ENCODE data around the gene CHRNA4. TPM values are rescaled to one million over a fixed set of nuclear protein-coding genes. Genes with fewer than 3 reads are reported as not detected.

Gene CHRNA4
- total and polyA plus RNA-seq, 9 of the 15 experiments (the other 6 are each of a cell fraction or from before 2014, with no cell fraction given) = not detected

DNA sequence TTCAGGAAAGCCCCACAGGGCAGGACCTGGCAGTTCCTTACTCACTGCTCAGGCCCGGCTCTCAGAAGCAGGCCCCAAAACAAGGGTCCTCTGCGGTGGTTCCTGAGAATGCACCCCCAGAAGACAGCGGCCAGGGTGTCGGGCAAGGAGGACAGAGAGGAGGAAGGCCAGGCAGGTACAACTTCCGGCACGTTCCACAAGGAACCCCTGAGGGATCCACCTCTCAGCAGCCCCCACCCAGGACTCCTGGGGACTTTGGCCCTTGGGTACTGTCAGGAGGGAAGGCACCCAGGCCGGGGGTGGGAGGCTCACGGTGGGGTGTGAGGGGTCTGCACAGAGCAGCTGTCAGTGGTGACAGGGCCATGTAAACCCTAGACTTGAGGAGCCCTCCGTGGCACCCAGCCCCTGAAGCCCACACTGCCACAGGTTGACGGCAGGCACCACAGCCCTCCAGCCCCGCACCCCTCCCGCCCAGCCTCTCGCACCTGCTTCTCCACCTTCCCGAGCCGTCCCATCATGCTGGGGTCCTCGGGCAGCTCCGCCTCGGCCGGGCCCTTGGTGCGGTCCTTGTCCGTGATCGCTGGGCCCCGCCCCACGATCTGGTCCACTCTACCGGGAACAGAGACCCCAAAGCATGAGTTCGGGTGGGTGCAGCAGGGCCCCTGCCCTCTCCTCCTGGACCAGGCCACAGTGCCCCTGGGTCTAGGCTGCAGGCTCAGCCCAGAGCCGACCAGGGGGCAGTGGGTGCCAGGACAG, 47.0 kb upstream of the CHRNA4 start:
- Histone ChIP-seq H4K20me1 (replicated peaks; ENCODE audit: control insufficient read depth, insufficient read depth, low read length) (peaks cover 4% of the 10 kb centered on the region; the same call in 1 of the 2 replicates), H3K9me1 (ENCODE audit: control insufficient read depth, insufficient read depth, low read length) (no peaks in the 10 kb centered on the region), H3K9me3 (replicated peaks; ENCODE audit: control insufficient read depth, insufficient read depth, low read depth, low read length) (no peaks in the 10 kb centered on the region), H3K79me2 (ENCODE audit: control insufficient read depth, insufficient read depth, low read length) (no peaks in the 10 kb centered on the region), H3K4me1 (replicated peaks in 1 of 2; ENCODE audit: control insufficient read depth in 2 of 2, insufficient read depth in 2 of 2, low read length in 2 of 2) (peaks cover 0 to 46% of the 10 kb centered on the region in 2 experiments; a peak in 2 of 5 replicates), H2AFZ (ENCODE audit: low read depth, low read length) (no peak overlapping the region), H3K27me3 (ENCODE audit: control insufficient read depth in 2 of 2, insufficient read depth in 2 of 2, low read length in 2 of 2) (peaks cover 20 to 92% of the 10 kb centered on the region in 2 experiments; a peak in 4 of 5 replicates), H3K4me2 (ENCODE audit: insufficient read depth, low read length) (no peak overlapping the region), H3K4me3 (no peak overlapping the region), H3K36me3 (ENCODE audit: control insufficient read depth, insufficient read depth, low read length) (no peaks in the 10 kb centered on the region), H3K9ac (ENCODE audit: insufficient read depth in 1 of 2, low read depth in 2 of 2, low read length in 2 of 2) (no peak overlapping the region; a peak in 1 of 4 replicates), H3K27ac (ENCODE audit: extremely low read depth, low read depth, low read length) (no peak overlapping the region)
- ATAC-seq (no peak), FAIRE-seq (no peak), DNase-seq (ENCODE audit: extremely low read depth in 1 of 4, low spot score in 3 of 4) (no peak)
- in situ Hi-C loops (cut with MboI) = no loop called here
- BruUV-seq (replicated peaks) = no TSS peak
- ChIA-PET POLR2A (no interaction called here), CTCF (ENCODE audit: low intra/inter-chr PET ratio) (no interaction called here)
- WGBS (ENCODE audit: insufficient coverage, low coverage, missing lambda C conversion rate) = 9% methylated on average over 16 of the region's 27 CpGs
- intact Hi-C loops (cut with micrococcal nuclease) = no loop called here
- no peak for TF ChIP-seq TCF3 (CRISPR knock-in tag; IDR thresholded peaks at IDR 0.05)
- TF ChIP-seq, protein P1, sequence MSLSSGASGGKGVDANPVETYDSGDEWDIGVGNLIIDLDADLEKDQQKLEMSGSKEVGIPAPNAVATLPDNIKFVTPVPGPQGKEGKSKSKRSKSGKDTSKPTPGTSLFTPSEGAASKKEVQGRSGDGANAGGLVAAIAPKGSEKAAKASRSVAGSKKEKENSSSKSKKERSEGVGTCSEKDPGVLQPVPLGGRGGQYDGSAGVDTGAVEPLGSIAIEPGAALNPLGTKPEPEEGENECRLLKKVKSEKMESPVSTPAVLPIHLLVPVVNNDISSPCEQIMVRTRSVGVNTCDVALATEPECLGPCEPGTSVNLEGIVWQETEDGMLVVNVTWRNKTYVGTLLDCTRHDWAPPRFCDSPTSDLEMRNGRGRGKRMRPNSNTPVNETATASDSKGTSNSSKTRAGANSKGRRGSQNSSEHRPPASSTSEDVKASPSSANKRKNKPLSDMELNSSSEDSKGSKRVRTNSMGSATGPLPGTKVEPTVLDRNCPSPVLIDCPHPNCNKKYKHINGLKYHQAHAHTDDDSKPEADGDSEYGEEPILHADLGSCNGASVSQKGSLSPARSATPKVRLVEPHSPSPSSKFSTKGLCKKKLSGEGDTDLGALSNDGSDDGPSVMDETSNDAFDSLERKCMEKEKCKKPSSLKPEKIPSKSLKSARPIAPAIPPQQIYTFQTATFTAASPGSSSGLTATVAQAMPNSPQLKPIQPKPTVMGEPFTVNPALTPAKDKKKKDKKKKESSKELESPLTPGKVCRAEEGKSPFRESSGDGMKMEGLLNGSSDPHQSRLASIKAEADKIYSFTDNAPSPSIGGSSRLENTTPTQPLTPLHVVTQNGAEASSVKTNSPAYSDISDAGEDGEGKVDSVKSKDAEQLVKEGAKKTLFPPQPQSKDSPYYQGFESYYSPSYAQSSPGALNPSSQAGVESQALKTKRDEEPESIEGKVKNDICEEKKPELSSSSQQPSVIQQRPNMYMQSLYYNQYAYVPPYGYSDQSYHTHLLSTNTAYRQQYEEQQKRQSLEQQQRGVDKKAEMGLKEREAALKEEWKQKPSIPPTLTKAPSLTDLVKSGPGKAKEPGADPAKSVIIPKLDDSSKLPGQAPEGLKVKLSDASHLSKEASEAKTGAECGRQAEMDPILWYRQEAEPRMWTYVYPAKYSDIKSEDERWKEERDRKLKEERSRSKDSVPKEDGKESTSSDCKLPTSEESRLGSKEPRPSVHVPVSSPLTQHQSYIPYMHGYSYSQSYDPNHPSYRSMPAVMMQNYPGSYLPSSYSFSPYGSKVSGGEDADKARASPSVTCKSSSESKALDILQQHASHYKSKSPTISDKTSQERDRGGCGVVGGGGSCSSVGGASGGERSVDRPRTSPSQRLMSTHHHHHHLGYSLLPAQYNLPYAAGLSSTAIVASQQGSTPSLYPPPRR (CRISPR knock-in tag; IDR thresholded peaks at IDR 0.05; ENCODE audit: borderline replicate concordance) = no peak
- no peak for TF ChIP-seq NCOA1 (IDR thresholded peaks at IDR 0.05; ENCODE audit: low read depth)
- TF ChIP-seq, protein P2, sequence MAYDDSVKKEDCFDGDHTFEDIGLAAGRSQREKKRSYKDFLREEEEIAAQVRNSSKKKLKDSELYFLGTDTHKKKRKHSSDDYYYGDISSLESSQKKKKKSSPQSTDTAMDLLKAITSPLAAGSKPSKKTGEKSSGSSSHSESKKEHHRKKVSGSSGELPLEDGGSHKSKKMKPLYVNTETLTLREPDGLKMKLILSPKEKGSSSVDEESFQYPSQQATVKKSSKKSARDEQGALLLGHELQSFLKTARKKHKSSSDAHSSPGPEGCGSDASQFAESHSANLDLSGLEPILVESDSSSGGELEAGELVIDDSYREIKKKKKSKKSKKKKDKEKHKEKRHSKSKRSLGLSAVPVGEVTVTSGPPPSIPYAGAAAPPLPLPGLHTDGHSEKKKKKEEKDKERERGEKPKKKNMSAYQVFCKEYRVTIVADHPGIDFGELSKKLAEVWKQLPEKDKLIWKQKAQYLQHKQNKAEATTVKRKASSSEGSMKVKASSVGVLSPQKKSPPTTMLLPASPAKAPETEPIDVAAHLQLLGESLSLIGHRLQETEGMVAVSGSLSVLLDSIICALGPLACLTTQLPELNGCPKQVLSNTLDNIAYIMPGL (CRISPR knock-in tag; IDR thresholded peaks at IDR 0.05) = no peak
- TF ChIP-seq, protein P3, sequence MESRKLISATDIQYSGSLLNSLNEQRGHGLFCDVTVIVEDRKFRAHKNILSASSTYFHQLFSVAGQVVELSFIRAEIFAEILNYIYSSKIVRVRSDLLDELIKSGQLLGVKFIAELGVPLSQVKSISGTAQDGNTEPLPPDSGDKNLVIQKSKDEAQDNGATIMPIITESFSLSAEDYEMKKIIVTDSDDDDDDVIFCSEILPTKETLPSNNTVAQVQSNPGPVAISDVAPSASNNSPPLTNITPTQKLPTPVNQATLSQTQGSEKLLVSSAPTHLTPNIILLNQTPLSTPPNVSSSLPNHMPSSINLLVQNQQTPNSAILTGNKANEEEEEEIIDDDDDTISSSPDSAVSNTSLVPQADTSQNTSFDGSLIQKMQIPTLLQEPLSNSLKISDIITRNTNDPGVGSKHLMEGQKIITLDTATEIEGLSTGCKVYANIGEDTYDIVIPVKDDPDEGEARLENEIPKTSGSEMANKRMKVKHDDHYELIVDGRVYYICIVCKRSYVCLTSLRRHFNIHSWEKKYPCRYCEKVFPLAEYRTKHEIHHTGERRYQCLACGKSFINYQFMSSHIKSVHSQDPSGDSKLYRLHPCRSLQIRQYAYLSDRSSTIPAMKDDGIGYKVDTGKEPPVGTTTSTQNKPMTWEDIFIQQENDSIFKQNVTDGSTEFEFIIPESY (CRISPR knock-in tag; IDR thresholded peaks at IDR 0.05) = no peak
- TF ChIP-seq SNIP1 (IDR thresholded peaks at IDR 0.05; ENCODE audit: low read depth) = no peak
- no peak for TF ChIP-seq HNRNPL (IDR thresholded peaks at IDR 0.05; ENCODE audit: low read depth, low read length)
- no peak for TF ChIP-seq KLF16 (IDR thresholded peaks at IDR 0.05)
- no peak for TF ChIP-seq BRD4 (IDR thresholded peaks at IDR 0.05)
- TF ChIP-seq, protein P4, sequence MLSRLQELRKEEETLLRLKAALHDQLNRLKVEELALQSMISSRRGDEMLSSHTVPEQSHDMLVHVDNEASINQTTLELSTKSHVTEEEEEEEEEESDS (CRISPR knock-in tag; IDR thresholded peaks at IDR 0.05) = no peak
- TF ChIP-seq ZNF197 (CRISPR knock-in tag; IDR thresholded peaks at IDR 0.05; ENCODE audit: low read depth) = no peak
- no peak for TF ChIP-seq ZFP30 (CRISPR knock-in tag; IDR thresholded peaks at IDR 0.05; ENCODE audit: borderline replicate concordance)
- TF ChIP-seq FOXK2 (conservative IDR thresholded peaks at IDR 0.05 in 1 of 2, IDR thresholded peaks at IDR 0.05 in 1 of 2; ENCODE audit: low read depth in 2 of 2) = no peak
- TF ChIP-seq NCOR1 (IDR thresholded peaks at IDR 0.05) = no peak

Measured in K562 (cell line).